ENCODE results near the gene ZNF778. TPM values are rescaled to one million over a fixed set of nuclear protein-coding genes. Genes with fewer than 3 reads are reported as not detected.
"Not testable (repeated sequence)": the region's sequence is repeated elsewhere in the genome, so short reads cannot be mapped to it uniquely, and the experiment has no call there.

The ZNF778 gene
- total RNA-seq, 1 experiment from 2014 or later, result 6.7 TPM

- DNase-seq (ENCODE audit: extremely low read depth, low read depth), result no peak
Observed at GRCh38 chr16:89248196-89248982, 30.9 kb downstream of the ZNF778 start.

GRCh38 chr16:89253548-89254287, 36.2 kb downstream of the ZNF778 start:
- DNase-seq (ENCODE audit: extremely low read depth, low read depth), result no peak

GRCh38 chr16:89256651-89257254, 39.2 kb downstream of the ZNF778 start:
- peak; percentile 48 for DNase-seq (ENCODE audit: extremely low read depth, low read depth)

- no peak for DNase-seq (ENCODE audit: extremely low read depth, low read depth)
Observed at GRCh38 chr16:89257281-89257731, 39.8 kb downstream of the ZNF778 start.

GRCh38 chr16:89257757-89258465, 40.4 kb downstream of the ZNF778 start:
- DNase-seq (ENCODE audit: extremely low read depth, low read depth), result no peak

- DNase-seq (ENCODE audit: extremely low read depth, low read depth), result not testable (repeated sequence)
Observed at GRCh38 chr16:89259901-89260300, 42.4 kb downstream of the ZNF778 start.

- DNase-seq (ENCODE audit: extremely low read depth, low read depth), result no peak
Observed at GRCh38 chr16:89261691-89262563, 44.4 kb downstream of the ZNF778 start.

- DNase-seq (ENCODE audit: extremely low read depth, low read depth), result no peak
Observed at GRCh38 chr16:89264800-89265550, 47.5 kb downstream of the ZNF778 start.

- no peak for DNase-seq (ENCODE audit: extremely low read depth, low read depth)
Observed at GRCh38 chr16:89265647-89266046, 48.1 kb downstream of the ZNF778 start.

GRCh38 chr16:89266521-89267134, 49.1 kb downstream of the ZNF778 start:
- no peak for DNase-seq (ENCODE audit: extremely low read depth, low read depth)

- DNase-seq (ENCODE audit: extremely low read depth, low read depth), result not testable (repeated sequence)
Observed at GRCh38 chr16:89267746-89268145, 50.2 kb downstream of the ZNF778 start.

GRCh38 chr16:89268585-89268984, 51.1 kb downstream of the ZNF778 start:
- DNase-seq (ENCODE audit: extremely low read depth, low read depth), result no peak

- DNase-seq (ENCODE audit: extremely low read depth, low read depth), result no peak
Observed at GRCh38 chr16:89268987-89269735, 51.7 kb downstream of the ZNF778 start.

GRCh38 chr16:89269805-89270665, 52.5 kb downstream of the ZNF778 start:
- DNase-seq (ENCODE audit: extremely low read depth, low read depth), result no peak

- no peak for DNase-seq (ENCODE audit: extremely low read depth, low read depth)
Observed at GRCh38 chr16:89270666-89271345, 53.3 kb downstream of the ZNF778 start.

- no peak for DNase-seq (ENCODE audit: extremely low read depth, low read depth)
Observed at GRCh38 chr16:89272631-89273030, 55.1 kb downstream of the ZNF778 start.
